ENCODE data around the gene CTDSPL.

DNA sequence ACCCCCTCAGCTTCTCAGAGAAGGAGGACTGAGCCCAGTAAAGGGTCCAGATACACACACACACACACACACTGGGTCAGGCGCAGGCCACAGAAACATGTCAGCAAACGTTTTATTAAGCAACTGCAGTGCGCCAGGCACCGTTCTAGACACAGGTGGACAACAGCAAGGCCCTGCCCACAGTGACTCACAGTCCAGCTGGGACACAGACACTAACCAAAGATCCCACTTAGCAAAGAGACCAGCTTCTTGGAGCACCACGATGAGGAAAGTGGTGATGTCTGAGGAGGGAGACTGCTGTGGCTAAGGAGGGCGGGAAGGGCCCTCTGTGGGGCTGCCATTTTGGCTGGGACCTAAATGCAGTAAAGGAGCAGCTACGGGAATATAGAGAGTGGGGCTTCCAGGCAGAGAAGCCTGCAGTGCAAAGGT is 126.1 kb downstream of the CTDSPL start:
- no peak for TF ChIP-seq RAD21 (IDR thresholded peaks at IDR 0.05; ENCODE audit: low read length)
- TF ChIP-seq, protein P1, sequence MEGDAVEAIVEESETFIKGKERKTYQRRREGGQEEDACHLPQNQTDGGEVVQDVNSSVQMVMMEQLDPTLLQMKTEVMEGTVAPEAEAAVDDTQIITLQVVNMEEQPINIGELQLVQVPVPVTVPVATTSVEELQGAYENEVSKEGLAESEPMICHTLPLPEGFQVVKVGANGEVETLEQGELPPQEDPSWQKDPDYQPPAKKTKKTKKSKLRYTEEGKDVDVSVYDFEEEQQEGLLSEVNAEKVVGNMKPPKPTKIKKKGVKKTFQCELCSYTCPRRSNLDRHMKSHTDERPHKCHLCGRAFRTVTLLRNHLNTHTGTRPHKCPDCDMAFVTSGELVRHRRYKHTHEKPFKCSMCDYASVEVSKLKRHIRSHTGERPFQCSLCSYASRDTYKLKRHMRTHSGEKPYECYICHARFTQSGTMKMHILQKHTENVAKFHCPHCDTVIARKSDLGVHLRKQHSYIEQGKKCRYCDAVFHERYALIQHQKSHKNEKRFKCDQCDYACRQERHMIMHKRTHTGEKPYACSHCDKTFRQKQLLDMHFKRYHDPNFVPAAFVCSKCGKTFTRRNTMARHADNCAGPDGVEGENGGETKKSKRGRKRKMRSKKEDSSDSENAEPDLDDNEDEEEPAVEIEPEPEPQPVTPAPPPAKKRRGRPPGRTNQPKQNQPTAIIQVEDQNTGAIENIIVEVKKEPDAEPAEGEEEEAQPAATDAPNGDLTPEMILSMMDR (IDR thresholded peaks at IDR 0.05): no peak
- no peak for TF ChIP-seq RCOR1 (IDR thresholded peaks at IDR 0.05; ENCODE audit: low read length)

Data from SK-N-SH (cell line).